Erythroblast (primary cell): Measurements from ENCODE around the gene NGB.

Experiments used
- GATA1 ChIP-seq: IDR thresholded peaks from 2 replicates; pipeline ENCODE4 v1.6.1; 2011; ENCODE audit warnings: low read depth, mild to moderate bottlenecking, control low read depth, low read length, moderate library complexity
- POLR2A ChIP-seq: IDR thresholded peaks from 2 replicates; pipeline ENCODE4 v1.6.1; 2011; ENCODE audit warnings: mild to moderate bottlenecking, low read length

DNA sequence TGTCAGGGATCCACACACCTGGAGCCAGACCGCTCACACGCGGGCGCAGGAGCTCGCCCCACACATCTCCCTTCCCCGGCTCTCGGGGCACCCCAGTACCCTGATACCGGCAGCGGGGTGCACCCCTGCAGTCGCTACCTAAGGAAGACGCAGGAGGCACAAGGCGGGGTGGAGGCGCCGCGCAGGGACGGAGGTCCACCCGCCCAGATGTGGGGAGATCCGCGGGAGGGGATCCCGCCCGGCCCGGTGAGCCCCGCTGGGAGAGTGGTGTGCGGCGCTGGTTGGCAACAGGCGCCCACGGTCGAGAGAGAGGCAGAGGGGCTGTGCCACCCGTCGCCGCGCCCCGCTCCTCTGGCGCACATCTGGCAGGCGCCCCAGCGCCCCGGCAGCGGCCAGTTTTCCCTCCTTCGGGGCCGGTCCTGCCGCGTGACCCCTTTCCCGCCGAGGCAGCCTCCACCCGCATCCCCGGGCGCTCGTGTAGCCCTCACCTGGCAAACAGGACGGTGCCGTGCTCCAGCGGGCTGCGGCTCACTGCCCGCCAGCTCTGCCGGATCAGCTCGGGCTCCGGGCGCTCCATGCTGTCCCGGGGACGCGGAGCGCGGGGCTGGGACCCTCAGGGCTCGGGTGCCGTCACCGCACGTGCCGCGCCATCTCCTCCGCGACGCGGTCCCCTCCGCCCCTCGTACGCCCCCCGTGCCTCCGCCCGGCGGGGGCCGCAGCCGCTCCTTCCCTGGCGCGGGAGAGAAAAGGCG lies 469 bp downstream of the NGB start:
- TF ChIP-seq POLR2A (no peak), GATA1 (no peak)
